GM06990 (cell line): ENCODE results near the gene VAMP8.
"Not testable (repeated sequence)": the region's sequence is repeated elsewhere in the genome, so short reads cannot be mapped to it uniquely, and the experiment has no call there.

Source experiments
- DNase-seq: peaks from one replicate; pipeline ENCODE4 v3.0.0-alpha.2; 2011; ENCODE audit not compliant: insufficient read length; ENCODE audit errors: extremely low read depth
- H3K27me3 ChIP-seq: replicated peaks from 2 replicates; pipeline ENCODE4 v1.6.0; 2011; ENCODE audit warnings: low read length; ENCODE audit not compliant: control insufficient read depth, insufficient read depth
- H3K36me3 ChIP-seq: 2 replicates; pipeline ENCODE4 v1.5.1; 2011; ENCODE audit warnings: low read length; ENCODE audit not compliant: control insufficient read depth, insufficient read depth
- H3K4me3 ChIP-seq: replicated peaks from 2 replicates; pipeline ENCODE4 v1.5.1; 2011; ENCODE audit warnings: low read depth, mild to moderate bottlenecking, control low read depth, low read length
- TF ChIP-seq, protein P1 (sequence below): IDR thresholded peaks from 2 replicates; pipeline ENCODE4 v1.5.1; 2011; ENCODE audit warnings: low read length, control low read depth, mild to moderate bottlenecking, inconsistent platforms; ENCODE audit not compliant: insufficient read depth, poor library complexity, severe bottlenecking

Gene VAMP8

DNA sequence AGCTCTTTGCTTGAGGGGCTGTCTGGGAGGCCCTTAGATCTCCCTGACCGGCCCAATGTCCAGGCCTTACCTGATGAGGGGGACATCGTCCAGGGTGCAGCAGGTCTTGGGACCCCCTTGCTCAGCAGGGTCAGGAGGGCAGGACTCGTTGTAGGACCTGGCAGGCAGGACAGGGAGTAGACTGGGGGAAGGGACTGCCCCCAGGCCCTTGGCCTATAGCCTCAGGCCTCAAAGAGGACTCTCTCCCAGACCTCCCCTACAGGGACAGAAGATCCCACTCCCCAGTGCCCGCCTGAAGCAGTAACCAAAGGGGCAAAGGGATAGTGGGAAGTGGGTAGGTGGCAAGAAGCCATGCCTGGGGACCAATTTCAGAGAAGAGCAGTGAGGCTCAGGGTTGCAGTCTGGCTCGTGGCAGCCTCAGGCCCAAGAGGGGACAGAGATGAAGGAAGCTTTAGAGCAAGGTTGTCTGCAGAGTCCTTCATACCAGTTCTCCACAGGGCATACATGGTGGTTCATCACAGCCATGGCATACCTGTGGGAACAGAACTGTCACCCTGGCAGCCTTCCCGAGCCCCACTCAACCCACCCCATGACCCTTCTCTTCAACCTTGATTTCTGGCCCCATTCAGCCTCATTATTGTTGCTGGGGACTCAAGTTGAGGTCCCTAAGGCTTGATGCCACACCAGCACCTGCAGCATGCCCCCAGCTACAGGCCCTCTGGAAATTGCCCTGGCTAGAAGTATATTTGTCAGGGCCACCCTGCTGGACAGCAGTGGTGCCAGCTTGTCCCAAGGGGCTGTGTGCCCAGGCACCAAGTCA lies 23.8 kb downstream of the VAMP8 start:
- peaks cover 8% of the 10 kb centered on the region for H3K36me3 ChIP-seq
- H3K27me3 ChIP-seq = no peaks in the 10 kb centered on the region
- TF ChIP-seq, protein P1, sequence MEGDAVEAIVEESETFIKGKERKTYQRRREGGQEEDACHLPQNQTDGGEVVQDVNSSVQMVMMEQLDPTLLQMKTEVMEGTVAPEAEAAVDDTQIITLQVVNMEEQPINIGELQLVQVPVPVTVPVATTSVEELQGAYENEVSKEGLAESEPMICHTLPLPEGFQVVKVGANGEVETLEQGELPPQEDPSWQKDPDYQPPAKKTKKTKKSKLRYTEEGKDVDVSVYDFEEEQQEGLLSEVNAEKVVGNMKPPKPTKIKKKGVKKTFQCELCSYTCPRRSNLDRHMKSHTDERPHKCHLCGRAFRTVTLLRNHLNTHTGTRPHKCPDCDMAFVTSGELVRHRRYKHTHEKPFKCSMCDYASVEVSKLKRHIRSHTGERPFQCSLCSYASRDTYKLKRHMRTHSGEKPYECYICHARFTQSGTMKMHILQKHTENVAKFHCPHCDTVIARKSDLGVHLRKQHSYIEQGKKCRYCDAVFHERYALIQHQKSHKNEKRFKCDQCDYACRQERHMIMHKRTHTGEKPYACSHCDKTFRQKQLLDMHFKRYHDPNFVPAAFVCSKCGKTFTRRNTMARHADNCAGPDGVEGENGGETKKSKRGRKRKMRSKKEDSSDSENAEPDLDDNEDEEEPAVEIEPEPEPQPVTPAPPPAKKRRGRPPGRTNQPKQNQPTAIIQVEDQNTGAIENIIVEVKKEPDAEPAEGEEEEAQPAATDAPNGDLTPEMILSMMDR = no peak
- no peak for DNase-seq
- no peak overlapping the region for H3K4me3 ChIP-seq

DNA sequence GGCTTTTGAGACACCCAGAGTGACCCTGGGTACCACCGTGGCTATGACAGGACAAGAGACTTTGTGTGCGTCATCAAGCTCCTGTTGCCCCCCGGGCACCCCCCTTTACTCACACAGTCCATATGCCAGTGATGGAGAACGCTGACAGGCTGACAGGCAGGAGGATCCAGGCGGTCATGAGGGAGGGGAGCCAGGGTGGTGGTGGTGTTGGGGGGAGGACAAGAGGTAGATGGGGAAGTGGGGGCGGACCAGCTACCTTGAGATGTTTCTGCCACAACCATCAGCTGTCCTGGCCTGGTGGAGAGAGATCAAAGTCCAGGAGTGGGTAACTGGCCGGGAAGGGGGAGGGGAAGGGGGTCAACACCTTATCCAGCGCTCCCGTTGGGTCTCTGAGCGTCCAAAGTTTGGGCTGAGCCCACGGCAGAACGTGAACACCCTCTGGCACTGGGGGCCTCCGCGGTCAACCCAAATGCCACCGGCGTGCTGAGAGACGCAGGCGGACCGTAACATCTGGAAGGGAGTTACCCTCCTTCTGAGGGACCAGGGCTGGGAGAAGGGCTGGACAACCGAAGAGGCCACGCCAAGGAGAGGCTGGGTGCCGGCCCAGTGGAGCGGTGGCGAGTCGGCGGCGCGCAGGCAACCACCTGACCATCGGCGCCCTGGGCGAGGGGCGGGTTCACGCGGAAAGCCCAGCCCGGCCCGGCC lies 24.5 kb downstream of the VAMP8 start:
- Histone ChIP-seq H3K36me3 (peaks cover 5% of the 10 kb centered on the region), H3K27me3 (no peaks in the 10 kb centered on the region), H3K4me3 (peak overlapping the region; percentile 68)
- DNase-seq = no peak
- TF ChIP-seq, protein P1 = no peak

DNA sequence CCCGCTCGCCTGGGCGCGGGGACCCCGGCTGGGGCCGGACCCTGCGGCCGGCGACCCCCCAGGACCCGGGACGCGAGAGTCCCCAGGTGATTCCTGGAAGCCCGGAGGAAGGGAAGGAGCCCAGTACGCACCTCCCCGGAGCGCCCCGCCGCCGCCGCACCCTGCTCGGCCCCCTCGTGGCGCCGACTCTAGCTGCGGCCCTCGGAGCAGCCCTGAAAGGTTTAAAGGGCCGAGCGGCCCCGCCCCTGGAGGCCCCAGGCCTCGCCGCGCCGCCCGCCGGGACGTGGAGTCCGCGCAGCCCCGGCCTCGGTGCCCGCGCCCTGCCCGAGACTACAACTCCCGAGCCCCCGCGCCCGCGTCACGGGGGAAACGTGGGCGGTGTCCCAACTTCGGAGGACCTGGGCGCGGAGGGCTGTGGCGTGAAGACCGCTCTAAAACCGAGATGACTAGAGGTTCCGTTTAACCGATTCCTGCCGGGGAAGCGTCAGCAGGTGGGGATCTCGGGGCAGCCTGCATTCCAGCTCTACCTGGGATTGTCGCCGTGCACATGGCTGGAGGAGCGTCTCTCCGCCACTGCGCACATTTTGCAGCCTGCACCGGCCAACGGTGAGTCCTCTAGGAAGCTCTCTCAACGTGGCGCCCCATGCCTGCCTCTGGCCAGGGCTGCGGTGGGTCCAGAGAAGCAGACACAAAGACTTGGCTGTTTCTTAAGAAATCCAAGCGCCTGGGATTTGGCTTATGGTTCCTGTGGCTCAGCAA lies 25.3 kb downstream of the VAMP8 start, which contains the start of gene TMEM150A:
Gene TMEM150A (minus strand): TSS at position 223 of the 759 bp plus-strand sequence. CDS start 750 bp downstream, outside the sequence.
- DNase-seq = peak; percentile 92
- Histone ChIP-seq H3K4me3 (peak within 1 kb of the TSS; percentile 90), H3K27me3 (no peaks in the 10 kb centered on the region), H3K36me3 (no peaks in the 10 kb centered on the region; the same call in 1 of the 2 replicates)
- TF ChIP-seq, protein P1 = peak; percentile 27

DNA sequence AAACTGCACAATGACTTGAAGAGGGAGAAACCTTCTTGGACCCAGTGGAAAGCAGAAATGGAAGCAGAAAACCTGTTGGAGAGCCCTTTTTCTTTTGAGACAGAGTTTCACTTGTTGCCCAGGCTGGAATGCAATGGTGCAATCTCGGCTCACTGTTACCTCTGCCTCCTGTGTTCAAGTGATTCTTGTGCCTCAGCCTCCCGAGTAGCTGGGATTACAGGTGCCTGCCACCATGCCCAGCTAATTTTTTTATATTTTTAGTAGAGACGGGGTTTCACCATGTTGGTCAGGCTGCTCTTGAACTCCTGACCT lies 26.7 kb downstream of the VAMP8 start:
- H3K36me3 ChIP-seq, H3K4me3 ChIP-seq, DNase-seq, H3K27me3 ChIP-seq: not testable (repeated sequence)

DNA sequence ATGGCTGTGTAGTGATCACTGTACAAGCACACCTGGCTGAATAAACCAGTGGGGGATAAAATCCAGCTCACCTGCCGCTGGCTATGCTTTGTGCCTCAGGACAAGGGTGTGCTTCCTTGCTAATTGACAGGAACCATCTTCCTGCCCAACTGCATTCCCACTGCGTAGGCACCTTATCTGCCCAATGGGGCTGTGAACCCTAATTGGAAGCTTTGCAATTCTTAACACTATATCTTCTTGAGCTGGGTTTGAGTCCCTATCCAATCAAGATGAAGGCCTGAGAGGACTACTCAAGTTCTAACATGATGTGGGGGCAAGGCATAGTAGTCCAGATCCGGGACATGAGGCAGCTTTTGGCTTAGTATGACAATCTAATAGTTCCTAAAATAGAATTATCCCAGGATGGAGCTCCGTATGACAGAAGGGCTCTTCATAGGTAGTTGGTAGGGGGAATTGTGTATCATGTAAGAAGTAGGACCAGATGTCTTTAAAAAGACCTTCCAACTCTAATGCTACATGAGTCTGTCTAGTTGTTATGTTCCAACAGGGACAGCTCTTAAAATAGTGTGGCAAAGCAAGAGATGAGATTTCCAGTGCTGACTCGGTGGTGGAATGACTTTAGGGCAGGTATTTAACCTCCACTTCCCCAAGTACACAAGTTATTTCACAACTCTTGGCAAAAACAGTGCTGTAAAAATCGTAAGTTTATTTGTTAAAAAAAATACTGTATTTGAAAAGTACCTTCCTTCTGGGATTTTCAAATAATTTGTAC lies 27.4 kb downstream of the VAMP8 start:
- no peak overlapping the region for H3K4me3 ChIP-seq

More for the DNA sequence above, 27.4 kb downstream of the VAMP8 start:
- peaks cover 5% of the 10 kb centered on the region for H3K36me3 ChIP-seq
- TF ChIP-seq, protein P1 = no peak
- DNase-seq = no peak
- H3K27me3 ChIP-seq = no peaks in the 10 kb centered on the region
